Stomach (tissue), 9 donors: ENCODE data around the gene ST6GALNAC3. TPM values are rescaled to one million over a fixed set of nuclear protein-coding genes. Genes with fewer than 3 reads are reported as not detected.

Experiments used
- DNase-seq, 2 donors: peaks; one replicate each; pipeline versions ENCODE4 v3.0.0 to v3.0.0-alpha.2; 2013 to 2019
- H3K27ac ChIP-seq, 5 donors: fragments of 200-600 bp in 4 of 5; sonication (generic) in 4 of 5; one replicate each; pipeline ENCODE4 v1.5.1; 2013 to 2019; ENCODE audit warnings: mild to moderate bottlenecking in 1 of 5, moderate library complexity in 1 of 5
- H3K27me3 ChIP-seq, 3 donors: fragments of 200-600 bp; sonication (generic); one replicate each; pipeline ENCODE4 v1.5.1; 2017 to 2019; ENCODE audit warnings: mixed run types in 1 of 3
- H3K36me3 ChIP-seq, 4 donors: fragments of 200-600 bp; sonication (generic); 1 replicate in 3 of 4; 2 replicates in 1 of 4; pipeline ENCODE4 v1.5.1; 2016 to 2019
- H3K4me1 ChIP-seq, 4 donors: fragments of 200-600 bp; sonication (generic); one replicate each; pipeline ENCODE4 v1.5.1; 2016 to 2019
- H3K4me3 ChIP-seq, 4 donors: fragments of 200-600 bp; sonication (generic) in 3 of 4; one replicate each; pipeline ENCODE4 v1.5.1; 2016 to 2019; ENCODE audit warnings: mild to moderate bottlenecking in 1 of 4
- H3K9me3 ChIP-seq, 4 donors: fragments of 200-600 bp; sonication (generic); one replicate each; pipeline ENCODE4 v1.5.1; 2016 to 2019
- CTCF ChIP-seq, 7 experiments: fragments of 450-650 bp in 4 of 7; fragments of 200-600 bp in 3 of 7; sonication (generic) in 3 of 7; IDR thresholded peaks; one replicate each; pipeline ENCODE4 v1.5.1; 2016 to 2019; ENCODE audit warnings: antibody characterized with exemption in 7 of 7, control low read depth in 2 of 7, mild to moderate bottlenecking in 1 of 7
- EP300 ChIP-seq: sonication (generic); formaldehyde crosslinking; IDR thresholded peaks from one replicate; pipeline ENCODE4 v1.6.1; 2017; ENCODE audit warnings: antibody characterized with exemption
- POLR2A ChIP-seq, 4 donors: fragments of 450-650 bp; IDR thresholded peaks; one replicate each; pipeline ENCODE4 v1.6.1; 2016; ENCODE audit warnings: antibody characterized with exemption in 4 of 4, control low read depth in 2 of 4, mild to moderate bottlenecking in 1 of 4, moderate library complexity in 1 of 4
- POLR2AphosphoS5 ChIP-seq, 3 donors: sonication (generic); formaldehyde crosslinking; IDR thresholded peaks; one replicate each; pipeline ENCODE4 v1.6.1; 2016; ENCODE audit warnings: antibody characterized with exemption in 3 of 3
- WGBS, 5 donors: extraction: QIAGEN DNeasy Blood & Tissue Kit in 3 of 5; methylation state at CpG; one replicate each; pipeline versions ENCODE4 v1.1.5 to v1.1.7; 2013 to 2018; 5-methylcytosine and 5-hydroxymethylcytosine counted together
- intact Hi-C: fragments of 100-400 bp; cut with DNase I; formaldehyde crosslinking; loops from one replicate; pipeline ENCODE4 v1.15.1; 2023; ENCODE audit warnings: low total_unique reads
- polyA plus RNA-seq, 3 donors: library from polyadenylated mRNA; stranded (reverse); fragments of 200-250 nt; gene quantifications; one replicate each; pipeline ENCODE4 v1.2.3, GENCODE V29; 2013
- total RNA-seq, 5 donors: library from RNA; depleted of rRNA; stranded (reverse); fragments of >200 nt; gene quantifications; one replicate each; pipeline versions ENCODE4 v1.1.0 to v1.2.3, GENCODE V29; 2014 to 2016
- donor health status: healthy with polysubstance abuse.
- donor health status: Bipolar disorder and iron deficiency.
- donor health status: healthy.

The ST6GALNAC3 gene
- total and polyA plus RNA-seq, 8 donors, result under 0.01 to 21.7 (median 1.2) TPM; not detected in 1

GRCh38 chr1:76075188-76075489 is 593 bp downstream of the ST6GALNAC3 start:
- no peak for TF ChIP-seq POLR2AphosphoS5 (IDR thresholded peaks at IDR 0.05)
- peak overlapping the region; percentile 63 to 86 (median 79) for H3K27ac ChIP-seq
- H3K27me3 ChIP-seq, result no peaks in the 10 kb centered on the region
- peaks cover 6 to 28% (median 14%) of the 10 kb centered on the region in 4 donors for H3K4me1 ChIP-seq
- H3K4me3 ChIP-seq, result peak overlapping the region; percentile 70 to 76 (median 72)
- no peaks in the 10 kb centered on the region for H3K36me3 ChIP-seq
- no peaks in the 10 kb centered on the region for H3K9me3 ChIP-seq
- no peak for DNase-seq
- intact Hi-C loops, result no loop called here
- 13 to 22% (median 15%) methylated on average over 9 of the region's 9 CpGs for WGBS, 5 donors

DNA sequence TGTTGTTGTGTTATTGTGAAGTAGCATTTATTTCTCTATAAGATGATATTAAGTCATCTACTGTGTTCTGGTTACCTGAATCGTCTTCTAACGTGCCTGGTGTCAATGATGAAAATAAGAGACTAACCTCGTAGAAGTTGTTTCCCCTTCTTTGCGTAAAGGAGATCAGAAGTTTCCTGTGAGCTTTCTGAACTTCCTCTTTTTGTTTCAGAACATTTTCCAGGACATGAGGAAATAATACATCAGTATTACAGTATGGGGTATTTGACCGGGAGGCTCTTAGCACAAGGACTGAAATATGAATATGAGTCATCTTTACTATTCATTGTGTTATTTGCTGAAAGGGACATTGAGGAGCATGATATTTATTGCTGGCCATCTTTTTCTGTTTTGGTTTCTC is 1.3 kb downstream of the ST6GALNAC3 start:
- 57 to 82% (median 75%) methylated on average over 5 of the region's 5 CpGs for WGBS, 5 donors
- peaks cover 6 to 32% (median 14%) of the 10 kb centered on the region in 4 donors for H3K4me1 ChIP-seq
- intact Hi-C loops, result no loop called here
- H3K27ac ChIP-seq, result peak overlapping the region; percentile 1 to 86 (median 79)
- peak overlapping the region in 2 of 4 donors; percentile 70 to 76 for H3K4me3 ChIP-seq
- peak in 1 of 2 donors; percentile 48 for DNase-seq
- TF ChIP-seq CTCF (IDR thresholded peaks at IDR 0.05) (no peak), POLR2AphosphoS5 (IDR thresholded peaks at IDR 0.05) (peak; percentile 18 to 64 (median 33)), EP300 (no peak), POLR2A (IDR thresholded peaks at IDR 0.05) (no peak)
- H3K27me3 ChIP-seq, result no peaks in the 10 kb centered on the region
- no peaks in the 10 kb centered on the region for H3K36me3 ChIP-seq
- H3K9me3 ChIP-seq, result no peaks in the 10 kb centered on the region

DNA sequence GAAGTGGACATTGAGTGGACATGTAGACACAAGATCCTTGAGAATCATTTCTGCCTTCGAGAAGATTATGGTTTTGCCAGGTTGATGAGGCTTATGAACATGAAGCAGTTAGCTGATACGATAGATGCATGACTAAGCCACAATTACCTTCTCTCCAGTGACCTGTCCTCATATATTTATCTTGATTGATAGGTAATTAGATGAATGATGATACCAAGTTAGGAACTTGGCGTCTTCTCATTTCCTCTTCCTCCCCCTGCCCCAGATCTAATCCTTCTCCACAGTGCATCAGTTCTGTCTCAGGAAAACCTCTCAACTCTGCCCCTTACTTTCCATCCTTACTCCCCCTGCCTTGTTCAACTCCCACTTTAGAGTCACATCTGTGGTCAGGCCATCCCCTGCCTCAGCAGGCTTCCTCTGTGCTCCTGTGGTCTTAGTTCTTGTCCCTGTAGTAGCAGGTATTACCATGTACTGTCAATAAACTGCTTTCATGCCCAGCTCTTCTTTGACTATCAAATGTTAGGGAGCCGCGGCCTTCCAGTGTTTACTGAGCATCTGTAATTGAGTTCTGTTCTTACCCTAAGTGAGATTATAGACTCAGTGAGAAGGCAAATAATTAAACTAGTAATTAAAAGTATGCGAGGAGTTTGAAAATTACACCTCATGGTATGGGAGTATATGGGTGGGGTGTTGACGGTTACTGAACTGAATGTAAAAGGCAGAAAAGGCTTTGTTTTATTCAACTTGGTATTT is 5.1 kb downstream of the ST6GALNAC3 start:
- H3K27ac ChIP-seq, result no peak overlapping the region
- H3K4me1 ChIP-seq, result peaks cover 0 to 29% (median 11%) of the 10 kb centered on the region in 4 donors
- TF ChIP-seq POLR2A (IDR thresholded peaks at IDR 0.05) (no peak), POLR2AphosphoS5 (IDR thresholded peaks at IDR 0.05) (no peak), CTCF (IDR thresholded peaks at IDR 0.05) (no peak), EP300 (no peak)
- H3K27me3 ChIP-seq, result no peaks in the 10 kb centered on the region
- no peaks in the 10 kb centered on the region for H3K36me3 ChIP-seq
- intact Hi-C loops, result no loop called here
- H3K4me3 ChIP-seq, result no peak overlapping the region
- DNase-seq, result no peak
- H3K9me3 ChIP-seq, result no peaks in the 10 kb centered on the region
- WGBS, 5 donors, result 90 to 96% (median 93%) methylated on average over 7 of the region's 7 CpGs

- 49 to 62% (median 56%) methylated on average over 4 of the region's 4 CpGs for WGBS, 5 donors
- Histone ChIP-seq H3K27me3 (no peaks in the 10 kb centered on the region), H3K9me3 (no peaks in the 10 kb centered on the region), H3K36me3 (no peaks in the 10 kb centered on the region), H3K4me1 (peaks cover 0 to 20% (median 3%) of the 10 kb centered on the region in 4 donors), H3K27ac (no peak overlapping the region), H3K4me3 (no peak overlapping the region)
- TF ChIP-seq CTCF (IDR thresholded peaks at IDR 0.05), result no peak
- TF ChIP-seq POLR2A (IDR thresholded peaks at IDR 0.05), result no peak
- TF ChIP-seq EP300, result no peak
- peak in 1 of 3 donors; percentile 6 for TF ChIP-seq POLR2AphosphoS5 (IDR thresholded peaks at IDR 0.05)
- intact Hi-C loops, result no loop called here
- no peak for DNase-seq
Measured at GRCh38 chr1:76080552-76081079, 6.1 kb downstream of the ST6GALNAC3 start.

- no peak for DNase-seq
- no peak overlapping the region for H3K4me3 ChIP-seq
- H3K27me3 ChIP-seq, result no peaks in the 10 kb centered on the region
- H3K4me1 ChIP-seq, result peaks cover 0 to 20% (median 5%) of the 10 kb centered on the region in 4 donors
- WGBS, 5 donors, result 85 to 89% (median 87%) methylated on average over 4 of the region's 4 CpGs
- no peaks in the 10 kb centered on the region for H3K36me3 ChIP-seq
- TF ChIP-seq EP300 (no peak), CTCF (IDR thresholded peaks at IDR 0.05) (no peak), POLR2A (IDR thresholded peaks at IDR 0.05) (no peak), POLR2AphosphoS5 (IDR thresholded peaks at IDR 0.05) (no peak)
- no peak overlapping the region for H3K27ac ChIP-seq
- intact Hi-C loops, result no loop called here
- no peaks in the 10 kb centered on the region for H3K9me3 ChIP-seq
Measured at GRCh38 chr1:76082062-76082461, 7.5 kb downstream of the ST6GALNAC3 start.
